ENCODE results near the gene SLC11A1.

- TF ChIP-seq CTCF (IDR thresholded peaks at IDR 0.05; ENCODE audit: insufficient read depth, low read depth, low read length) = no peak
- no peak for TF ChIP-seq EZH2 (IDR thresholded peaks at IDR 0.05; ENCODE audit: insufficient read depth, low read length)
These were observed 18.3 kb downstream of the SLC11A1 start for GRCh38 chr2:218400167-218400929.

Data from astrocyte (in vitro differentiated cells and primary cell).